Neuronal stem cell (in vitro differentiated cells): ENCODE results near the gene RBM24.

Experiments
- DNase-seq: peaks from one replicate; pipeline ENCODE4 v3.0.0-alpha.2; 2013; ENCODE audit warnings: low spot score
- H2AFZ ChIP-seq: one replicate; pipeline ENCODE4 v1.6.1; 2013; ENCODE audit warnings: mild to moderate bottlenecking, low read length, inconsistent platforms
- H2AK5ac ChIP-seq: 2 replicates; pipeline ENCODE4 v1.6.1; 2013; ENCODE audit warnings: low read depth, mild to moderate bottlenecking, inconsistent platforms, low read length, moderate library complexity, mixed read lengths
- H2BK120ac ChIP-seq: 2 replicates; pipeline ENCODE4 v1.6.1; 2013; ENCODE audit warnings: low read depth, mild to moderate bottlenecking, inconsistent platforms, low read length, moderate library complexity, mixed read lengths
- H2BK12ac ChIP-seq: one replicate; pipeline ENCODE4 v1.6.1; 2013; ENCODE audit warnings: low read length, inconsistent platforms
- H2BK15ac ChIP-seq: 2 replicates; pipeline ENCODE4 v1.6.1; 2013; ENCODE audit warnings: mild to moderate bottlenecking, low read length, inconsistent platforms, mixed read lengths
- H2BK5ac ChIP-seq: one replicate; pipeline ENCODE4 v1.6.1; 2013; ENCODE audit warnings: inconsistent platforms, mild to moderate bottlenecking, low read length, moderate library complexity
- H3K14ac ChIP-seq: one replicate; pipeline ENCODE4 v1.6.1; 2013; ENCODE audit warnings: low read length, inconsistent platforms
- H3K18ac ChIP-seq: 2 replicates; pipeline ENCODE4 v1.6.1; 2013; ENCODE audit warnings: low read length, inconsistent platforms
- H3K23ac ChIP-seq: 2 replicates; pipeline ENCODE4 v1.6.1; 2013; ENCODE audit warnings: low read depth, mild to moderate bottlenecking, mixed read lengths, low read length, inconsistent platforms; ENCODE audit not compliant: poor library complexity
- H3K27ac ChIP-seq: replicated peaks from 3 replicates; pipeline ENCODE4 v1.5.1; 2013; ENCODE audit warnings: low read length, inconsistent platforms
- H3K27me3 ChIP-seq, 3 experiments: 2 replicates each; pipeline ENCODE4 v1.6.1; 2013; ENCODE audit warnings: low read length in 3 of 3, mild to moderate bottlenecking in 2 of 3, inconsistent platforms in 1 of 3, low read depth in 1 of 3, mixed read lengths in 1 of 3, moderate library complexity in 1 of 3; ENCODE audit not compliant: control insufficient read depth in 3 of 3, insufficient read depth in 3 of 3
- H3K36me3 ChIP-seq, 2 donors: replicated peaks in 1 of 2; 2 replicates each; pipeline ENCODE4 v1.6.1; 2013; ENCODE audit warnings: low read length in 2 of 2; ENCODE audit not compliant: control insufficient read depth in 2 of 2, insufficient read depth in 2 of 2
- H3K4ac ChIP-seq: 2 replicates; pipeline ENCODE4 v1.6.1; 2013; ENCODE audit warnings: inconsistent platforms, mild to moderate bottlenecking, low read length, moderate library complexity
- H3K4me1 ChIP-seq, 2 donors: 1 replicate in 1 of 2; 2 replicates in 1 of 2; pipeline ENCODE4 v1.6.1; 2013; ENCODE audit warnings: low read length in 2 of 2, low read depth in 1 of 2; ENCODE audit not compliant: control insufficient read depth in 2 of 2, insufficient read depth in 1 of 2
- H3K4me2 ChIP-seq: one replicate; pipeline ENCODE4 v1.6.1; 2013; ENCODE audit warnings: mild to moderate bottlenecking, low read length, inconsistent platforms; ENCODE audit not compliant: insufficient read depth, poor library complexity, severe bottlenecking
- H3K4me3 ChIP-seq, 2 donors: 2 replicates each; pipeline ENCODE4 v1.5.1; 2013; ENCODE audit warnings: low read length in 2 of 2, mild to moderate bottlenecking in 2 of 2, inconsistent platforms in 1 of 2, moderate library complexity in 1 of 2
- H3K79me1 ChIP-seq: one replicate; pipeline ENCODE4 v1.6.1; 2013; ENCODE audit warnings: low read depth, mild to moderate bottlenecking, inconsistent platforms, low read length, moderate library complexity
- H3K9ac ChIP-seq: one replicate; pipeline ENCODE4 v1.6.1; 2013; ENCODE audit warnings: mild to moderate bottlenecking, low read depth, low read length, inconsistent platforms; ENCODE audit not compliant: poor library complexity
- H3K9me3 ChIP-seq, 2 donors: replicated peaks in 1 of 2; 2 replicates each; pipeline versions ENCODE3 to v1.6.1; 2013; ENCODE audit warnings: low read length in 2 of 2, mild to moderate bottlenecking in 2 of 2, inconsistent platforms in 1 of 2, low read depth in 1 of 2, mixed read lengths in 1 of 2, moderate library complexity in 1 of 2; ENCODE audit not compliant: control insufficient read depth in 2 of 2, insufficient read depth in 1 of 2
- H4K8ac ChIP-seq: one replicate; pipeline ENCODE4 v1.6.1; 2013; ENCODE audit warnings: low read depth, mild to moderate bottlenecking, inconsistent platforms, low read length, moderate library complexity
- H4K91ac ChIP-seq: one replicate; pipeline ENCODE4 v1.6.1; 2013; ENCODE audit warnings: low read length, low read depth, mild to moderate bottlenecking, inconsistent platforms; ENCODE audit not compliant: poor library complexity
- WGBS, 2 donors: extraction: QIAGEN DNeasy Blood & Tissue Kit; methylation state at CpG; one replicate each; pipeline ENCODE4 v1.1.7; 2013; ENCODE audit warnings: missing lambda C conversion rate in 2 of 2, mixed read lengths in 1 of 2; ENCODE audit not compliant: insufficient read length in 2 of 2, insufficient replicate concordance in 1 of 2; ENCODE audit errors: extremely low coverage in 2 of 2; 5-methylcytosine and 5-hydroxymethylcytosine counted together

Gene RBM24

DNA sequence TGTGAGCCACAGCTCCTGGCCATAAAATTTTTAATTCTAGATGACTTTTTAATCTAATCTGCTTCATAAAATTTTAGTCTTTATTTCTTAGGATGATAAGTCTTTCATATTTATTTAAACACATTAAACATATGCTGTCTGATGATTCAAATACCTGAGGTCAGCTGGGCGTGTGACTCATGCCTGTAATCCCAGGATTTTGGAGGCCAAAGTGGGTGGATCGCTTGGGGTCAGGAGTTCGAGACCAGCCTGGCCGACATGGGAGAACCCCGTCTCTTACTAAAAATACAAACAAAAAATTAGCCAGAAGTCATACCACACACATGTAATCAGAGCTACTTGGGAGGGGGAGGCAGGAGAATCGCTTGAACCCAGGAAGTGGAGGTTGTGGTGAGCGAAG lies 53.1 kb downstream of the RBM24 start:
- Histone ChIP-seq H3K23ac (no peak overlapping the region), H3K4ac (no peak overlapping the region)

GRCh38 chr6:17336425-17336824 lies 55.3 kb downstream of the RBM24 start:
- Histone ChIP-seq H3K14ac (no peak overlapping the region), H2AK5ac (no peak overlapping the region), H3K4me1 (no peaks in the 10 kb centered on the region), H3K4me2 (no peak overlapping the region), H3K27me3 (no peaks in the 10 kb centered on the region), H4K91ac (no peak overlapping the region), H2BK12ac (no peak overlapping the region), H2BK15ac (no peak overlapping the region), H2BK120ac (no peak overlapping the region), H3K9me3 (peaks cover 0 to under 1% of the 10 kb centered on the region in 2 donors), H2BK5ac (no peak overlapping the region), H4K8ac (no peak overlapping the region), H3K23ac (no peak overlapping the region), H3K18ac (no peak overlapping the region), H3K79me1 (no peaks in the 10 kb centered on the region), H3K9ac (no peak overlapping the region), H3K36me3 (no peaks in the 10 kb centered on the region), H2AFZ (no peak overlapping the region), H3K4ac (no peak overlapping the region), H3K4me3 (no peak overlapping the region), H3K27ac (no peak overlapping the region)
- no peak for DNase-seq
- WGBS, 2 donors = no CpG with 5 or more reads among the region's 2 CpGs

More for the DNA sequence above, 53.1 kb downstream of the RBM24 start:
- Histone ChIP-seq H3K14ac (no peak overlapping the region), H3K79me1 (no peaks in the 10 kb centered on the region), H2AFZ (no peak overlapping the region), H2BK15ac (no peak overlapping the region), H2AK5ac (no peak overlapping the region), H2BK5ac (no peak overlapping the region), H3K4me2 (no peak overlapping the region), H3K4me1 (no peaks in the 10 kb centered on the region), H3K36me3 (no peaks in the 10 kb centered on the region), H3K9ac (no peak overlapping the region), H3K27ac (no peak overlapping the region), H2BK12ac (no peak overlapping the region), H2BK120ac (no peak overlapping the region), H4K8ac (no peak overlapping the region), H4K91ac (no peak overlapping the region), H3K9me3 (no peaks in the 10 kb centered on the region), H3K27me3 (no peaks in the 10 kb centered on the region), H3K18ac (no peak overlapping the region), H3K4me3 (no peak overlapping the region)
- no peak for DNase-seq
- WGBS, 2 donors = no CpG with 5 or more reads among the region's 7 CpGs

DNA sequence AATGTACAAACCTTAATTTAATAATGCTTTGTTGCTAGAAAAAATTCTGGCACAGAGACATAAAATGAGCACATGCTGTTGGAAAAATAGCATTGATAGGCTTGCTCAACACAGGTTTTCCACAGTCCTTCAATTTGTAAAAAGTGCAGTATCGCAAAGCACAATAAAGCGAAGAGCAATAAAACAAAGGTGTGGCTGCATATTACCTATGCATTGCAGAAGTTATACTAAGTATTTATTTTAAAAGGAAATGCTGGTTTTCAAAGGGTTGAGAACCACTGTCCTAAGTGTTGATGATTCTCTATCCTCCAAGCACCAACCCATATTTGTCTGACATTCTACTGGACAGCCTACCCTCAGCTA lies 58.1 kb downstream of the RBM24 start:
- no CpG with 5 or more reads among the region's 2 CpGs for WGBS, 2 donors
- Histone ChIP-seq H3K4me3 (no peak overlapping the region), H2BK15ac (no peak overlapping the region), H3K36me3 (no peaks in the 10 kb centered on the region), H3K14ac (no peak overlapping the region), H3K4me1 (no peaks in the 10 kb centered on the region), H4K91ac (no peak overlapping the region), H3K4me2 (no peak overlapping the region), H2AK5ac (no peak overlapping the region), H3K18ac (no peak overlapping the region), H4K8ac (no peak overlapping the region), H3K27ac (no peak overlapping the region), H3K79me1 (no peaks in the 10 kb centered on the region), H2BK12ac (no peak overlapping the region), H3K27me3 (no peaks in the 10 kb centered on the region), H3K4ac (no peak overlapping the region), H2AFZ (no peak overlapping the region), H3K23ac (no peak overlapping the region), H3K9me3 (peaks cover 0 to 1% of the 10 kb centered on the region in 2 donors), H2BK120ac (no peak overlapping the region), H2BK5ac (no peak overlapping the region), H3K9ac (no peak overlapping the region)
- DNase-seq = no peak

- Histone ChIP-seq H4K91ac (no peak overlapping the region), H2AK5ac (no peak overlapping the region), H2BK120ac (no peak overlapping the region), H2BK15ac (no peak overlapping the region), H3K36me3 (no peaks in the 10 kb centered on the region), H2BK12ac (no peak overlapping the region), H3K4ac (no peak overlapping the region), H3K4me1 (no peaks in the 10 kb centered on the region), H3K18ac (no peak overlapping the region), H3K23ac (no peak overlapping the region), H3K4me2 (no peak overlapping the region), H3K14ac (no peak overlapping the region), H3K27ac (no peak overlapping the region), H2BK5ac (no peak overlapping the region), H3K4me3 (no peak overlapping the region), H3K79me1 (no peaks in the 10 kb centered on the region), H4K8ac (no peak overlapping the region), H3K27me3 (peaks cover 0 to 4% (median 0%) of the 10 kb centered on the region in 3 experiments), H3K9ac (no peak overlapping the region), H2AFZ (no peak overlapping the region), H3K9me3 (peaks cover 0 to 1% of the 10 kb centered on the region in 2 donors)
- WGBS, 2 donors = no CpG with 5 or more reads among the region's 7 CpGs
- DNase-seq = no peak
These were observed 60.1 kb downstream of the RBM24 start for GRCh38 chr6:17341117-17341805.
